COLO668 (cell line): Measurements from ENCODE around the gene DOCK2.
"Not testable (repeated sequence)": the region's sequence is repeated elsewhere in the genome, so short reads cannot be mapped to it uniquely, and the experiment has no call there.

Source experiments
- DNase-seq: peaks from one replicate; lab custom pipeline; 2025; ENCODE audit not compliant: unreplicated experiment; lab: John Stamatoyannopoulos, UW

DOCK2 gene

GRCh38 chr5:169637549-169638121 lies 560 bp downstream of the DOCK2 start:
- no peak for DNase-seq

- DNase-seq, result no peak
Observed at GRCh38 chr5:169641253-169641652, 4.2 kb downstream of the DOCK2 start.

GRCh38 chr5:169646856-169647255 lies 9.8 kb downstream of the DOCK2 start:
- DNase-seq, result no peak

GRCh38 chr5:169647566-169647965 lies 10.5 kb downstream of the DOCK2 start:
- DNase-seq, result no peak

- DNase-seq, result no peak
Observed at GRCh38 chr5:169648725-169649310, 11.7 kb downstream of the DOCK2 start.

- DNase-seq, result no peak
Observed at GRCh38 chr5:169649486-169649885, 12.4 kb downstream of the DOCK2 start.

- no peak for DNase-seq
Observed at GRCh38 chr5:169650701-169651331, 13.7 kb downstream of the DOCK2 start.

GRCh38 chr5:169651526-169651925 lies 14.5 kb downstream of the DOCK2 start:
- DNase-seq, result no peak

- DNase-seq, result no peak
Observed at GRCh38 chr5:169652057-169652456, 15.0 kb downstream of the DOCK2 start.

- no peak for DNase-seq
Observed at GRCh38 chr5:169653091-169653490, 16.0 kb downstream of the DOCK2 start.

- DNase-seq, result no peak
Observed at GRCh38 chr5:169655353-169655752, 18.3 kb downstream of the DOCK2 start.

GRCh38 chr5:169656125-169656901 lies 19.2 kb downstream of the DOCK2 start:
- DNase-seq, result no peak

- DNase-seq, result no peak
Observed at GRCh38 chr5:169657127-169657526, 20.1 kb downstream of the DOCK2 start.

- DNase-seq, result not testable (repeated sequence)
Observed at GRCh38 chr5:169662451-169662850, 25.4 kb downstream of the DOCK2 start.

- no peak for DNase-seq
Observed at GRCh38 chr5:169663537-169663936, 26.5 kb downstream of the DOCK2 start.

GRCh38 chr5:169666365-169666764 lies 29.3 kb downstream of the DOCK2 start:
- DNase-seq, result no peak

- DNase-seq, result no peak
Observed at GRCh38 chr5:169667896-169668674, 31.0 kb downstream of the DOCK2 start.

- no peak for DNase-seq
Observed at GRCh38 chr5:169668732-169669131, 31.7 kb downstream of the DOCK2 start.

- DNase-seq, result no peak
Observed at GRCh38 chr5:169670769-169671525, 33.9 kb downstream of the DOCK2 start.

GRCh38 chr5:169682026-169682425 lies 45.0 kb downstream of the DOCK2 start:
- no peak for DNase-seq
